Upper lobe of left lung (tissue), 4 donors: ENCODE measurements around the gene MATN3.

Source experiments
- EP300 ChIP-seq, 4 donors: sonication (generic); formaldehyde crosslinking; IDR thresholded peaks; one replicate each; pipeline ENCODE4 v1.5.1; 2017; ENCODE audit warnings: antibody characterized with exemption in 4 of 4, control low read depth in 2 of 4
- POLR2A ChIP-seq, 4 donors: fragments of 450-650 bp; IDR thresholded peaks; one replicate each; pipeline ENCODE4 v1.5.1; 2016 to 2017; ENCODE audit warnings: antibody characterized with exemption in 4 of 4, mild to moderate bottlenecking in 2 of 4
- TF ChIP-seq, protein P1 (sequence below), 6 experiments: fragments of 450-650 bp in 4 of 6; fragments of 200-600 bp in 2 of 6; sonication (generic) in 2 of 6; IDR thresholded peaks; one replicate each; pipeline ENCODE4 v1.5.1; 2016 to 2019; ENCODE audit warnings: antibody characterized with exemption in 6 of 6

DNA sequence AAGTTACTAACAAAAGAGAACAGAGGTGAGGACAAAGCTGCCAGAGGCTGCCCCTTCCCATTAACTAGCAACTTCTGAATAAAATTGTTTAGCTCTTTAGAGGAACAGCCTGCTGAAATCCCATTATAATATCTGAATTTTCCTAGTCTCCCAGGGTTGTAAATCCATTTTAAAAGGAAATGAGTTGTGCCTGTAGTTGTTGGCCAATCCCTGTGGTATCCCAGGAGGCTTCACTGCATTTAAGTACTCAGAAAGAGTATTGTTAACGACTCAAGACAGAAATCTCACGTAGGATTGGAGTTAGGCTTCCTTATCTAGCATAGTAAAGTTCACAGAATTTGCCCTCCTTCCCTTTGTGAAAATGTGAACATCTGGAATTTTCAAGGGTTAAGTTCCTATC lies 30.1 kb upstream of the MATN3 start:
- TF ChIP-seq, protein P1, sequence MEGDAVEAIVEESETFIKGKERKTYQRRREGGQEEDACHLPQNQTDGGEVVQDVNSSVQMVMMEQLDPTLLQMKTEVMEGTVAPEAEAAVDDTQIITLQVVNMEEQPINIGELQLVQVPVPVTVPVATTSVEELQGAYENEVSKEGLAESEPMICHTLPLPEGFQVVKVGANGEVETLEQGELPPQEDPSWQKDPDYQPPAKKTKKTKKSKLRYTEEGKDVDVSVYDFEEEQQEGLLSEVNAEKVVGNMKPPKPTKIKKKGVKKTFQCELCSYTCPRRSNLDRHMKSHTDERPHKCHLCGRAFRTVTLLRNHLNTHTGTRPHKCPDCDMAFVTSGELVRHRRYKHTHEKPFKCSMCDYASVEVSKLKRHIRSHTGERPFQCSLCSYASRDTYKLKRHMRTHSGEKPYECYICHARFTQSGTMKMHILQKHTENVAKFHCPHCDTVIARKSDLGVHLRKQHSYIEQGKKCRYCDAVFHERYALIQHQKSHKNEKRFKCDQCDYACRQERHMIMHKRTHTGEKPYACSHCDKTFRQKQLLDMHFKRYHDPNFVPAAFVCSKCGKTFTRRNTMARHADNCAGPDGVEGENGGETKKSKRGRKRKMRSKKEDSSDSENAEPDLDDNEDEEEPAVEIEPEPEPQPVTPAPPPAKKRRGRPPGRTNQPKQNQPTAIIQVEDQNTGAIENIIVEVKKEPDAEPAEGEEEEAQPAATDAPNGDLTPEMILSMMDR (IDR thresholded peaks at IDR 0.05): no peak
- TF ChIP-seq POLR2A (IDR thresholded peaks at IDR 0.05): no peak
- TF ChIP-seq EP300 (IDR thresholded peaks at IDR 0.05): no peak
